Caco-2 (cell line): ENCODE data around the gene B3GLCT. TPM values are rescaled to one million over a fixed set of nuclear protein-coding genes. Genes with fewer than 3 reads are reported as not detected.

Source experiments
- BruUV-seq: library from RNA; stranded (reverse); fragments of 400-500 nt; replicated peaks from 2 replicates; lab custom pipeline; 2021; lab: Mats Ljungman, UMichigan
- CTCF ChIA-PET: fragments of 300-600 bp; sonication (Branson Sonifier 250); formaldehyde crosslinking; loops from one replicate; lab custom pipeline; 2022; ENCODE audit warnings: antibody characterized with exemption; lab: Charles Lee
- POLR2A ChIA-PET: fragments of 300-600 bp; sonication (Branson Sonifier 250); formaldehyde crosslinking; loops from one replicate; lab custom pipeline; 2022; ENCODE audit warnings: antibody characterized with exemption; lab: Charles Lee
- DNase-seq, 2 experiments: peaks; one replicate each; pipeline versions ENCODE4 v3.0.0 to v3.0.0-alpha.2; 2020 to 2022
- H3K27me3 ChIP-seq: replicated peaks from 2 replicates; pipeline ENCODE4 v1.6.0; 2011; ENCODE audit warnings: low read length; ENCODE audit not compliant: control insufficient read depth, insufficient read depth
- H3K36me3 ChIP-seq: 2 replicates; pipeline ENCODE4 v1.5.1; 2011; ENCODE audit warnings: low read length; ENCODE audit not compliant: control insufficient read depth, insufficient read depth
- H3K4me1 ChIP-seq: fragments of 250-450 bp; sonication (Bioruptor Pico); 2 replicates; pipeline ENCODE4 v1.5.1; 2020; ENCODE audit warnings: mild to moderate bottlenecking
- H3K4me3 ChIP-seq: 2 replicates; pipeline ENCODE4 v1.5.1; 2011; ENCODE audit warnings: low read depth, mild to moderate bottlenecking, control low read depth, low read length
- H3K9me3 ChIP-seq: fragments of 250-450 bp; sonication (Bioruptor Pico); 2 replicates; pipeline ENCODE4 v1.5.1; 2020; ENCODE audit warnings: mild to moderate bottlenecking, moderate library complexity
- H3K27ac Mint-ChIP-seq: one replicate; pipeline ENCODE4 v1.8.0; 2022; ENCODE audit warnings: mixed read lengths; ENCODE audit not compliant: unreplicated experiment
- H3K27me3 Mint-ChIP-seq: one replicate; pipeline ENCODE4 v1.8.0; 2022; ENCODE audit warnings: mixed read lengths; ENCODE audit not compliant: insufficient read depth, unreplicated experiment
- H3K36me3 Mint-ChIP-seq: one replicate; pipeline ENCODE4 v1.8.0; 2022; ENCODE audit warnings: mild to moderate bottlenecking, mixed read lengths; ENCODE audit not compliant: insufficient read depth, unreplicated experiment
- H3K4me1 Mint-ChIP-seq: one replicate; pipeline ENCODE4 v1.8.0; 2022; ENCODE audit warnings: low read depth, mixed read lengths; ENCODE audit not compliant: unreplicated experiment
- H3K4me3 Mint-ChIP-seq: one replicate; pipeline ENCODE4 v1.8.0; 2022; ENCODE audit warnings: mild to moderate bottlenecking, moderate library complexity, mixed read lengths; ENCODE audit not compliant: unreplicated experiment
- H3K9me3 Mint-ChIP-seq: one replicate; pipeline ENCODE4 v1.8.0; 2022; ENCODE audit warnings: mixed read lengths; ENCODE audit not compliant: unreplicated experiment
- intact Hi-C: fragments of 100-400 bp; cut with micrococcal nuclease; formaldehyde crosslinking; loops from one replicate; pipeline ENCODE4 v1.10.0; 2022; ENCODE audit not compliant: unreplicated experiment
- total RNA-seq: library from RNA; stranded (reverse); gene quantifications from 2 replicates; pipeline ENCODE4 v1.2.3, GENCODE V29; 2022
- TF ChIP-seq, protein P1 (sequence below), 2 experiments: fragments of 200-600 bp in 1 of 2; IDR thresholded peaks; 1 replicate in 1 of 2; 2 replicates in 1 of 2; pipeline versions ENCODE4 v1.5.1 to v1.8.0; 2011 to 2022; ENCODE audit warnings: antibody characterized with exemption in 1 of 2, control low read depth in 1 of 2, inconsistent platforms in 1 of 2, low read depth in 1 of 2, low read length in 1 of 2, mild to moderate bottlenecking in 1 of 2, moderate library complexity in 1 of 2; ENCODE audit not compliant: insufficient read depth in 1 of 2, severe bottlenecking in 1 of 2, unreplicated experiment in 1 of 2

B3GLCT gene
- total RNA-seq, 1 experiment from 2014 or later = 4.5 TPM

DNA sequence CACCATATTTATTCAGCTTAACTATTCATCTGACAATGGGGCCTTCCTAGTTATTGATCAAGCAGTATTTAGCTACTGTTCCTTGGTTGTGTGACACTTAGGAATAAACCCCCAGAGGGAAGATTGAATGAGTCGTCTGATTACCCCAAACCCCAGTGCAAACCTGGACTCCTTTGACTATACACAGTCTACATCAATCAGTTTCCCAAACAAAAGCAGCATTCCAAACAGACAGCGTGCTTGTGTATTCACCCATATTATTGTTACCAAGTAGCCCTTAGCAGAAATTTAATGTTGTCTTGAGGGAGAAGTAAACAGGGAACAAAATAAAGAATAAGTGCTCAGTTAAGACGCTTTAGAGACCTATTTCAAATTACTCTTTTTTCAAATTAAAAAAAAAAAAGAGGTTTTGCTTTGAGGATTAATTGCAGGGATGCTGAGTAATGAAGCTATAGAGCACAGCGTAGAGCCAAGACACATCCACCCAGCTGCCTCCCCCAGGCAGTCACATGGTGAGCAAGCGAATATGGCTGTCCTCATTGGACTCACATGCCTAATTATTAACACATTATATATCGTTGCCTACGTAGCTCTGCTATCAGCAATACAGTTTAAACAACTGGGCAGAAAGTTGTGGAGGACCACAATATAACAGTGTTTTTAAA is 14.7 kb upstream of the B3GLCT start:
- Mint-ChIP-seq H3K27me3 (no peaks in the 10 kb centered on the region), H3K4me3 (no peak overlapping the region), H3K36me3 (no peaks in the 10 kb centered on the region), H3K9me3 (no peaks in the 10 kb centered on the region), H3K4me1 (no peaks in the 10 kb centered on the region), H3K27ac (no peak overlapping the region)
- H3K9me3 ChIP-seq = no peaks in the 10 kb centered on the region; the same call in 1 of the 2 replicates
- H3K4me1 ChIP-seq = no peaks in the 10 kb centered on the region
- no peaks in the 10 kb centered on the region for H3K27me3 ChIP-seq
- H3K4me3 ChIP-seq = no peak overlapping the region
- ChIA-PET CTCF (no interaction called here), POLR2A (no interaction called here)
- intact Hi-C loops = no loop called here
- H3K36me3 ChIP-seq = no peaks in the 10 kb centered on the region
- no peak for DNase-seq
- TF ChIP-seq, protein P1, sequence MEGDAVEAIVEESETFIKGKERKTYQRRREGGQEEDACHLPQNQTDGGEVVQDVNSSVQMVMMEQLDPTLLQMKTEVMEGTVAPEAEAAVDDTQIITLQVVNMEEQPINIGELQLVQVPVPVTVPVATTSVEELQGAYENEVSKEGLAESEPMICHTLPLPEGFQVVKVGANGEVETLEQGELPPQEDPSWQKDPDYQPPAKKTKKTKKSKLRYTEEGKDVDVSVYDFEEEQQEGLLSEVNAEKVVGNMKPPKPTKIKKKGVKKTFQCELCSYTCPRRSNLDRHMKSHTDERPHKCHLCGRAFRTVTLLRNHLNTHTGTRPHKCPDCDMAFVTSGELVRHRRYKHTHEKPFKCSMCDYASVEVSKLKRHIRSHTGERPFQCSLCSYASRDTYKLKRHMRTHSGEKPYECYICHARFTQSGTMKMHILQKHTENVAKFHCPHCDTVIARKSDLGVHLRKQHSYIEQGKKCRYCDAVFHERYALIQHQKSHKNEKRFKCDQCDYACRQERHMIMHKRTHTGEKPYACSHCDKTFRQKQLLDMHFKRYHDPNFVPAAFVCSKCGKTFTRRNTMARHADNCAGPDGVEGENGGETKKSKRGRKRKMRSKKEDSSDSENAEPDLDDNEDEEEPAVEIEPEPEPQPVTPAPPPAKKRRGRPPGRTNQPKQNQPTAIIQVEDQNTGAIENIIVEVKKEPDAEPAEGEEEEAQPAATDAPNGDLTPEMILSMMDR (IDR thresholded peaks at IDR 0.05; ENCODE audit: insufficient read depth in 1 of 2, low read depth in 1 of 2, low read length in 1 of 2, severe bottlenecking in 1 of 2, unreplicated experiment in 1 of 2) = no peak
- BruUV-seq = no TSS peak

DNA sequence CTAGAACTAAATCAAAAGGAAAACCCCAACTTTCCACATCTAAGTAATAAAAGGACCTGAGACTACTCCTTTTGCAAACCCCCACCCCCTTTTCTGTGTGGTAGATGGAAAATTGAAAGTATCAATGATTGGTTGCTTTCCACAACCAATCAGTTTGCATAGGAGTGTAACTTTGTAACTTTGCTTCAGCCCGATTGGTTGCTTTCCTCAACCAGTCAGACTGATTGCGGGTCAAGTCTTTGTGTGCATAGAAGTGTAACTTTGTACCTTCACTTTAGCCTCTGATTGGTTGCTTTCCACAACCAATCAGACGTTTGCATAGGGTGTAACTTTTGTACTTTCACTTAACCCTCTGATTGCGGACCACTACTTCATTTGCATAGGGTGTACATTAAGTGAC is 8.0 kb upstream of the B3GLCT start:
- Histone ChIP-seq H3K4me1 (no peaks in the 10 kb centered on the region), H3K27me3 (no peaks in the 10 kb centered on the region), H3K4me3 (no peak overlapping the region), H3K36me3 (no peaks in the 10 kb centered on the region), H3K9me3 (no peaks in the 10 kb centered on the region)
- Mint-ChIP-seq H3K27me3 (no peaks in the 10 kb centered on the region), H3K4me3 (no peak overlapping the region), H3K27ac (no peak overlapping the region), H3K36me3 (no peaks in the 10 kb centered on the region), H3K4me1 (no peaks in the 10 kb centered on the region), H3K9me3 (no peaks in the 10 kb centered on the region)
- POLR2A ChIA-PET = no interaction called here
- CTCF ChIA-PET = no interaction called here
- TF ChIP-seq, protein P1 (IDR thresholded peaks at IDR 0.05; ENCODE audit: insufficient read depth in 1 of 2, low read depth in 1 of 2, low read length in 1 of 2, severe bottlenecking in 1 of 2, unreplicated experiment in 1 of 2) = no peak
- BruUV-seq = no TSS peak
- intact Hi-C loops = no loop called here
- DNase-seq = peak; percentile 17 to 61

DNA sequence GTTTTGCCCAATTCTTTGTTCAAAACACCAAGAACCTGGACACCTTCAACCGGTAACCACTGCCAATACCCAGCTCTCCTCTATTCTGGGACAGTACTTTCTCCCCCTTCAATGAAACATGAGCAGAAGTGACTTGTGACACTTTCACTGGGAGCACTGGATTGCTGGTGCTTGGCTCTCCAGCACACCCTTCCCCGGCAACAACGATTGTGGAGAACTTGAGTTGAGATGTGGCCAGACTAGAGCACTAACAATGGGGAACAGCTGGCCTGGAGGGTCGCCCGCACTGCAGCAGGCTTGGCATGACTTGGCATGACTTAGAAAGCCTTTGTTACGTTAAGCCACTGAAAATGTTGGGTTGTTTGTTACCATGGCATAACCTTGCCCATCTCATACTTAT is 7.5 kb upstream of the B3GLCT start:
- no peaks in the 10 kb centered on the region for H3K27me3 ChIP-seq
- no peaks in the 10 kb centered on the region for H3K4me1 Mint-ChIP-seq
- TF ChIP-seq, protein P1 (IDR thresholded peaks at IDR 0.05; ENCODE audit: insufficient read depth in 1 of 2, low read depth in 1 of 2, low read length in 1 of 2, severe bottlenecking in 1 of 2, unreplicated experiment in 1 of 2) = no peak
- no peak overlapping the region for H3K4me3 ChIP-seq
- no peaks in the 10 kb centered on the region for H3K36me3 ChIP-seq
- H3K27ac Mint-ChIP-seq = no peak overlapping the region
- no peak for DNase-seq
- H3K4me1 ChIP-seq = no peaks in the 10 kb centered on the region
- ChIA-PET POLR2A (no interaction called here), CTCF (no interaction called here)
- no peaks in the 10 kb centered on the region for H3K9me3 Mint-ChIP-seq
- no peak overlapping the region for H3K4me3 Mint-ChIP-seq
- BruUV-seq = no TSS peak
- H3K9me3 ChIP-seq = no peaks in the 10 kb centered on the region
- no peaks in the 10 kb centered on the region for H3K27me3 Mint-ChIP-seq
- intact Hi-C loops = no loop called here
- no peaks in the 10 kb centered on the region for H3K36me3 Mint-ChIP-seq
